SJSA1 (cell line): Measurements from ENCODE around the gene NOL9. TPM values are rescaled to one million over a fixed set of nuclear protein-coding genes. Genes with fewer than 3 reads are reported as not detected.

Source experiments
- DNase-seq, 2 experiments: peaks; one replicate each; pipeline ENCODE4 v3.0.0-alpha.2; 2015 to 2020; ENCODE audit warnings: low spot score in 2 of 2, low read depth in 1 of 2
- H3K27ac ChIP-seq: fragments of 250-450 bp; sonication (Bioruptor Pico); 2 replicates; pipeline ENCODE4 v1.5.1; 2020; ENCODE audit warnings: mild to moderate bottlenecking, moderate library complexity
- H3K27me3 ChIP-seq: fragments of 250-450 bp; sonication (Bioruptor Pico); replicated peaks from 2 replicates; pipeline ENCODE4 v1.5.1; 2020; ENCODE audit warnings: mild to moderate bottlenecking, moderate library complexity
- H3K36me3 ChIP-seq: fragments of 250-450 bp; sonication (Bioruptor Pico); 2 replicates; pipeline ENCODE4 v1.5.1; 2020; ENCODE audit warnings: mild to moderate bottlenecking
- H3K4me1 ChIP-seq: fragments of 250-450 bp; sonication (Bioruptor Pico); replicated peaks from 2 replicates; pipeline ENCODE4 v1.6.1; 2021; ENCODE audit warnings: mild to moderate bottlenecking
- H3K4me3 ChIP-seq: fragments of 250-450 bp; sonication (Bioruptor Pico); 2 replicates; pipeline ENCODE4 v1.5.1; 2020; ENCODE audit warnings: mild to moderate bottlenecking
- H3K9me3 ChIP-seq: fragments of 250-450 bp; sonication (Bioruptor Pico); replicated peaks from 2 replicates; pipeline ENCODE4 v1.5.1; 2020; ENCODE audit warnings: mild to moderate bottlenecking
- total RNA-seq: library from RNA; depleted of rRNA; stranded (reverse); fragments of >200 nt; shearing (Covaris generic); gene quantifications from 2 replicates; pipeline ENCODE4 v1.2.3, GENCODE V29; 2014

Gene NOL9
- total RNA-seq, 1 experiment from 2014 or later, result 32.0 TPM

- H3K36me3 ChIP-seq, result no peaks in the 10 kb centered on the region
- DNase-seq, result no peak
- H3K4me3 ChIP-seq, result no peak overlapping the region
- no peak overlapping the region for H3K27ac ChIP-seq
- H3K9me3 ChIP-seq, result no peaks in the 10 kb centered on the region
- no peaks in the 10 kb centered on the region for H3K27me3 ChIP-seq
- H3K4me1 ChIP-seq, result peaks cover 8% of the 10 kb centered on the region
Observed at GRCh38 chr1:6485168-6486101, 68.9 kb downstream of the NOL9 start.

GRCh38 chr1:6484826-6485167 lies 69.5 kb downstream of the NOL9 start:
- no peaks in the 10 kb centered on the region for H3K36me3 ChIP-seq
- no peak for DNase-seq
- no peak overlapping the region for H3K27ac ChIP-seq
- H3K9me3 ChIP-seq, result no peaks in the 10 kb centered on the region
- no peaks in the 10 kb centered on the region for H3K27me3 ChIP-seq
- H3K4me3 ChIP-seq, result no peak overlapping the region
- H3K4me1 ChIP-seq, result peaks cover 2% of the 10 kb centered on the region

GRCh38 chr1:6483761-6484117 lies 70.6 kb downstream of the NOL9 start:
- H3K27me3 ChIP-seq, result no peaks in the 10 kb centered on the region
- no peaks in the 10 kb centered on the region for H3K4me1 ChIP-seq
- H3K27ac ChIP-seq, result no peak overlapping the region
- H3K9me3 ChIP-seq, result no peaks in the 10 kb centered on the region
- no peaks in the 10 kb centered on the region for H3K36me3 ChIP-seq
- DNase-seq, result no peak
- no peak overlapping the region for H3K4me3 ChIP-seq

- no peak for DNase-seq
- no peak overlapping the region for H3K27ac ChIP-seq
- H3K9me3 ChIP-seq, result no peaks in the 10 kb centered on the region
- H3K36me3 ChIP-seq, result no peaks in the 10 kb centered on the region
- H3K27me3 ChIP-seq, result no peaks in the 10 kb centered on the region
- no peaks in the 10 kb centered on the region for H3K4me1 ChIP-seq
- no peak overlapping the region for H3K4me3 ChIP-seq
Observed at GRCh38 chr1:6483017-6483760, 71.1 kb downstream of the NOL9 start.

- H3K9me3 ChIP-seq, result no peaks in the 10 kb centered on the region
- no peaks in the 10 kb centered on the region for H3K27me3 ChIP-seq
- H3K36me3 ChIP-seq, result no peaks in the 10 kb centered on the region
- no peak for DNase-seq
- H3K27ac ChIP-seq, result no peak overlapping the region
- no peaks in the 10 kb centered on the region for H3K4me1 ChIP-seq
- no peak overlapping the region for H3K4me3 ChIP-seq
Observed at GRCh38 chr1:6481820-6482219, 72.5 kb downstream of the NOL9 start.

- no peak overlapping the region for H3K4me3 ChIP-seq
- DNase-seq, result no peak
- H3K9me3 ChIP-seq, result no peaks in the 10 kb centered on the region
Observed at GRCh38 chr1:6477039-6477820, 77.1 kb downstream of the NOL9 start.

GRCh38 chr1:6476483-6476882 lies 77.8 kb downstream of the NOL9 start:
- H3K36me3 ChIP-seq, result no peaks in the 10 kb centered on the region
- H3K27ac ChIP-seq, result no peak overlapping the region
- no peak overlapping the region for H3K4me3 ChIP-seq
- peaks cover 7% of the 10 kb centered on the region; the same call in 1 of the 2 replicates for H3K4me1 ChIP-seq
- no peaks in the 10 kb centered on the region for H3K9me3 ChIP-seq
- no peak for DNase-seq
- no peaks in the 10 kb centered on the region for H3K27me3 ChIP-seq

More at GRCh38 chr1:6477039-6477820, 77.1 kb downstream of the NOL9 start:
- Histone ChIP-seq H3K27ac (no peak overlapping the region), H3K4me1 (peaks cover 7% of the 10 kb centered on the region; the same call in 1 of the 2 replicates), H3K36me3 (no peaks in the 10 kb centered on the region), H3K27me3 (no peaks in the 10 kb centered on the region)

- Histone ChIP-seq H3K36me3 (no peaks in the 10 kb centered on the region), H3K4me1 (peaks cover 7% of the 10 kb centered on the region; the same call in 1 of the 2 replicates), H3K27ac (no peak overlapping the region), H3K27me3 (no peaks in the 10 kb centered on the region), H3K4me3 (no peak overlapping the region), H3K9me3 (no peaks in the 10 kb centered on the region)
- peak; percentile 43 to 65 for DNase-seq
Observed at GRCh38 chr1:6475381-6476133, 78.8 kb downstream of the NOL9 start.

- no peak for DNase-seq
- Histone ChIP-seq H3K27me3 (no peaks in the 10 kb centered on the region), H3K4me1 (peaks cover 7% of the 10 kb centered on the region; the same call in 1 of the 2 replicates), H3K9me3 (no peaks in the 10 kb centered on the region), H3K36me3 (no peaks in the 10 kb centered on the region), H3K27ac (no peak overlapping the region), H3K4me3 (no peak overlapping the region)
Observed at GRCh38 chr1:6474815-6475282, 79.5 kb downstream of the NOL9 start.

- no peaks in the 10 kb centered on the region for H3K36me3 ChIP-seq
- H3K4me3 ChIP-seq, result no peak overlapping the region
- H3K27ac ChIP-seq, result no peak overlapping the region
- H3K9me3 ChIP-seq, result no peaks in the 10 kb centered on the region
- H3K27me3 ChIP-seq, result no peaks in the 10 kb centered on the region
- DNase-seq, result no peak
- H3K4me1 ChIP-seq, result peaks cover 7% of the 10 kb centered on the region; the same call in 1 of the 2 replicates
Observed at GRCh38 chr1:6473974-6474814, 80.1 kb downstream of the NOL9 start.

GRCh38 chr1:6473156-6473555 lies 81.2 kb downstream of the NOL9 start:
- Histone ChIP-seq H3K9me3 (no peaks in the 10 kb centered on the region), H3K4me3 (no peak overlapping the region), H3K27me3 (no peaks in the 10 kb centered on the region), H3K36me3 (no peaks in the 10 kb centered on the region), H3K27ac (no peak overlapping the region), H3K4me1 (peaks cover 7% of the 10 kb centered on the region; the same call in 1 of the 2 replicates)
- no peak for DNase-seq

- Histone ChIP-seq H3K27me3 (no peaks in the 10 kb centered on the region), H3K27ac (no peak overlapping the region), H3K9me3 (no peaks in the 10 kb centered on the region), H3K4me3 (no peak overlapping the region), H3K36me3 (no peaks in the 10 kb centered on the region), H3K4me1 (peaks cover 7% of the 10 kb centered on the region; the same call in 1 of the 2 replicates)
- DNase-seq, result no peak
Observed at GRCh38 chr1:6472391-6472790, 81.9 kb downstream of the NOL9 start.
